OCI-LY3 (cell line): ENCODE results near the gene TSPAN16.

Source experiments
- CTCF ChIP-seq: fragments of 200-600, 300-600 bp; sonication (generic); IDR thresholded peaks from 2 replicates; pipeline ENCODE4 v1.5.1; 2014; ENCODE audit warnings: antibody characterized with exemption, low read length, low read depth
- EZH2phosphoT487 ChIP-seq: fragments of 200-600 bp; shearing (Covaris generic); IDR thresholded peaks from 2 replicates; pipeline ENCODE4 v1.6.1; 2018; ENCODE audit warnings: antibody characterized with exemption, mixed run types, low read depth

- TF ChIP-seq CTCF (no peak), EZH2phosphoT487 (no peak)
These were observed 22.0 kb upstream of the TSPAN16 start for GRCh38 chr19:11273989-11274388.
